Renal cortical epithelial cell (primary cell): ENCODE data around the gene CUX1. TPM values are rescaled to one million over a fixed set of nuclear protein-coding genes. Genes with fewer than 3 reads are reported as not detected.
"Not testable (repeated sequence)": the region's sequence is repeated elsewhere in the genome, so short reads cannot be mapped to it uniquely, and the experiment has no call there.

Source experiments
- DNase-seq: peaks from one replicate; pipeline ENCODE4 v3.0.0-alpha.2; 2011; ENCODE audit warnings: low read depth
- total RNA-seq: library from RNA; depleted of rRNA; stranded (reverse); fragments of >200 nt; gene quantifications from 2 replicates; pipeline ENCODE4 v1.2.3, GENCODE V29; 2014

CUX1 gene
- total RNA-seq, 1 donor from 2014 or later: 139 TPM

DNA sequence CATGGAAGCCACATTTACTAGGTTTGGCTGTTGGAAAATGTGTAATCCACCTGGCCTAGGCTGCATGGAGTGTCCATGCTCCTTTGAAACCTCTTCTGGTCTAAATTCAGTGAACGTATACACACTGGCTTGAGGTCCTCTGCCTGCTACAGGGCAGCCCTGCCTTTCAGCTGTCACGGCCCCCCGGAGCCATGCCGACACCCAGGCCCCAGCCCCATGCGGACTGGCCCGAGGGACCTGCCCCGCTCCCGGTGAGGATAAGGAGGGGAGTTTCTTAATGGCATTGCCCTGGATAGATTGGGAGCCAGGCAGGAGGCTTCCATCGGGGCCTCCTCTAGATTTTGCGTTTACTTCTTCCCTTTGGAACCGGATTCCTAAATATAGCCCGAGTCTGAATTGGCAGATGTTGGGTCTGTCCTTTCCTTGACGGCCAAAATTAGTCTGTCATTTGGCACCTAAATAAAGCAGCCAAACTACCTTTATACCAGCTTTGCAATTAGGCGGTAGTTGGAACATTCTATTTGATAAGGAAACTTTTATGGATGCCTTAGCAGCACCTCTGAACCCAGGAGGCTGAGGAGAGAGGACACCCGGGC is 397.1 kb downstream of the CUX1 start:
- no peak for DNase-seq

DNA sequence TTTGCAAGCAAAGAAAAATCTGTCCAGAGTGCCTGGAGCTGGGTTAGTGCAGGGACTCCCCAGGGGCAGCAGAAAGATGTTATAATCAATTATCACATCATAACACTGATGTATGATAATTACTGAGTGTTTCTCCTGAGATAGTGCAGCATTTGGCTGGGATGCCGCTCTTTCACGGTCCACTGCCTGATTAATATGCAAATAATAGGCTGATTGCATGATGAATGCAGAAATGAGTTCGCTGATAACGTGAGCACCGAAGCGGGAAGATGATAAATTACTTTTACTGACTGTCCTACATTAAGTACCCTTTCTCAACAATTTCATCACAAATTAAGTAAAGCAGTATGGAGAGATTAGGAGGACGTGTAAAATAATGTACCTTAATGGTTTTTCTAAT is 397.8 kb downstream of the CUX1 start:
- DNase-seq: no peak

DNA sequence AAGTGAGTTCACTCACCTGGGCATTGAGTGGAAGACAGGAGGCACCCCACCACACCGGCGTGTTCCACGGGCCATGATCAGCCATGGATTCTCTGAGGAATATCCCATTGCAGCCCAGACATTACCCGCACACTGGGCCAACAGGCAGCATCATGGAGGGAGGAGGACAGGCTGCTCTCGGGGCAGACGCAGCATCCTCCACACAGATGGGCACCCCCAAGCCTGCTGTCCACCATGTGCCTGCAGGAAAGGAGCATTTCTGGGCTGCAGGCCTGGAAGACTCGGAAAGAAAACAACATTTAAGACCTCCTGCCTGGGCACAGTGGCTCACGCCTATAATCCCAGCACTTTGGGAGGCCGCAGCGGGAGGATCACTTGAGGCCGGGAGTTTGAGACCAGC is 398.3 kb downstream of the CUX1 start:
- no peak for DNase-seq

- no peak for DNase-seq
Observed at GRCh38 chr7:102216573-102217314, 399.3 kb downstream of the CUX1 start.

GRCh38 chr7:102220229-102220850 is 402.9 kb downstream of the CUX1 start:
- no peak for DNase-seq

DNA sequence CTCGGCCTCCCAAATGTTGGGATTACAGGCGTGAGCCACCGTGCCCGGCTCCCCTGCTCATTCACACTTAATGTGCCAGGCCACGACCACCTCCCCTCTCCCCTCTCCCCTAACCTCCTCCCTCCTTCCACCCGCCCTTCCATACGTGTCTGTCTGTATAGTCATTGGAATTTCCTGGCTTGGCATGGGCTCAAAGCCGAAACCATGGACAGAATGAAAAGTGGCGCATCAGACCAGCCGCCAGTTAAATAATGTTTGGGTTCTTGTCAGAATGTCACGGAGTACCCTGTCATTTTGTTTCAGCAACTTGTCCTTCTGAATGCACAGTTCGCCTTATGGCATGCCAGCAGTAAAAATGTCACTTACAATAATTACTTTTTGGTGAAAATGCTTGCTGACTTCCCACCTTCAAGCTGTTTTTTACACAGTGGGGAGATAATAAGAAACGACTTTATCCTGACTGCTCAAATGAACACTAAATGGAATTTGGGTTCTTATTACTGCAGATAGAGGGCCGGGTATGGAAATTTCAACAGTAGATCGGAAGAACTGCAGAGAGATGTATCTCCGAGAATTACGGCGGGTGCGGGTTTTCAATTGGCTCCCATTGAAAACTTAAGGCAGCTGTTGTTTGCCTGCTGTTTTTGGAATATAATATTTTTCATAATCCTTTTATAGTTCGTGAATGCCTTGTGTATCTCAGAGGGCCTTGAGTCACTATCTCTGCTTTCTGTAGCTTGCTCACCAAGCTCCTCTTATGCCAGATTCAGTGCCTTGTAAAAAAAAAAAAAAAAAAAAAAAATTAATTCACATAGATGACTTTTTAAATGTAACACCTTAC is 403.8 kb downstream of the CUX1 start:
- DNase-seq: no peak

DNA sequence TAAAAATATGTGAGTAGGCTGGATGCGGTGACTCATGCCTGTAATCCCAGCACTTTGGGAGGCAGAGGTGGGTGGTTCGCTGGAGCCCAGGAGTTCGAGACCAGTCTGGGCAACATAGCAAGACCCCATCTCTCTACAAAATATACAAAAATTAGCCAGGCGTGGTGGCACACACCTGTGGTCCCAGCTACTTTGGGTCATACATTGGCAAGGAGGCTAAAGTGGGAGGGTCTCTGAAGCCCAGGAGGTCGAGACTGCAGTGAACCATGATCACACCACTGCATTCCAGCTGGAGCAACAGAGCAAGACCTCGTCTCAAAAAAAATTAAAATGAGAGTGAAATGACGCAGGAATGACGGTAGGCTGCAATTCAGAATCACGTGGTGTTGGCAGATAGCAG is 404.5 kb downstream of the CUX1 start:
- no peak for DNase-seq

GRCh38 chr7:102222445-102222844 is 405.0 kb downstream of the CUX1 start:
- no peak for DNase-seq

DNA sequence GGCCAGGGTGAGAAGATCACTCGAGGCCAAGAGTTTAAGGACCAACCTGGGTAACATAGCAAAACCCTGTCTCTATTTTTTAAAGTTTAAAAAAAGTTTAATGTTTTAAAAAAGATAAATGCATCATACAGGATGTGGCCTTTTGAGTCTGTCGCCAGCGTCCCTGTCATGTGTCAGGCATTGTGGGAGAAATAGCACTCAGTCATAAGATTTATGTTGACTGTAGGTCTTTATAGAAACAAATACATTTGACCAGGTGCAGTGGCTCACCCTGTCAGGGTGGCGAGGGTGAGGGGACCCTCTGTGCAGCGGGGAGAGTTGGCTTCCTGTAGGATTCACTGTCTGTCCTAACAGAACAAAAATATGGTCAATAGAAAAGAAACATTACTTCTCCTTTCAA is 405.8 kb downstream of the CUX1 start:
- DNase-seq: no peak

GRCh38 chr7:102225025-102225424 is 407.6 kb downstream of the CUX1 start:
- no peak for DNase-seq

DNA sequence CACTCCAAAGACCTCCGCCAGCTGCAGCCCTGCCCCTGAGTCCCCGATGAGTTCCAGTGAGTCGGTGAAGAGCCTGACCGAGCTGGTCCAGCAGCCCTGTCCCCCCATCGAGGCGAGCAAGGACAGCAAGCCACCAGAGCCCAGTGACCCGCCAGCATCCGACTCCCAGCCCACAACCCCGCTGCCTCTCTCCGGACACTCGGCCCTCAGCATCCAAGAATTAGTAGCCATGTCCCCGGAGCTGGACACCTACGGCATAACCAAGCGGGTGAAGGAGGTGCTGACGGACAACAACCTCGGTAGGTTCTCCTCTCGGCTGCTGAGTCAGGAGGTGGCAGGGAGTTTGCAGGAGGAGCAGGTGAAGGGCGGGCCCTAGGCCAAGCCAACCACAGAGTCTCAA is 409.9 kb downstream of the CUX1 start:
- DNase-seq: no peak

DNA sequence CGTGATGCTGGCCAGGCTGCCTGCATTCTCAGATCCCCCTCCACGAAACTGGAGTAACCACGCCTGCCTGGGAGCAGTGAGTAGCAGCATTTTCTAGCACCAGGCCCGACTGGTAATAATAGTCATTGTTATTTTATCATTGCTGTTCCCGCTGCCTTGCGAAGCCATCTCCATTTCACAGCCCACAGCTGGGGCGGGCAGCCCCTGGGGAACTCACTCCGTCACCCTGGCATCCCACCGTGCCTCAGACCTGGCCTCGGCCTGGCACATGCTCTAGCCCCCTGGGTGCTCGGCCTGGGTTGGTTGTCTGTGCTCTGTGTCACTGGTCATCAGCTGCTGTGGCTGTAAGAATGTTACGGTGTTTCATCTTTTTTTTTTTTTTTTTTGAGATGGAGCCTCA is 411.5 kb downstream of the CUX1 start:
- DNase-seq: no peak

GRCh38 chr7:102230162-102230561 is 412.7 kb downstream of the CUX1 start:
- DNase-seq: not testable (repeated sequence)

GRCh38 chr7:102230593-102230992 is 413.2 kb downstream of the CUX1 start:
- DNase-seq: no peak

- DNase-seq: no peak
Observed at GRCh38 chr7:102232611-102233286, 415.3 kb downstream of the CUX1 start.

DNA sequence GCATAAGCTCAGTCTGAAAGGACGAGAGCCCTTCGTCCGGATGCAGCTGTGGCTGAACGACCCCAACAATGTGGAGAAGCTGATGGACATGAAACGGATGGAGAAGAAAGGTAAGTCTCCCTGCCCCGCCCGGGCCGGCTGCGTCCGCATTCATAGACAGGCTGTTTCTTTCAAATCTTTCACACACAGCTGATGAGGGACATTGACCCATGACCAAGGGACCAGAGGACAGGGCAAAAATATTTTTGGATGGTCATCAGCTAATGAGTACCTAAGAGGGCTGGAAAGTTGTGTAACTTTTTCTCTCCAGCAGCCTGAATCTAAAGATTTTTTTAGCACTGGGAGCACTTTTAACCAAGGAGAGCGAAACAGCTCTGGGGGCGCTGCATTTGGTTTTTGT is 416.7 kb downstream of the CUX1 start:
- DNase-seq: no peak

DNA sequence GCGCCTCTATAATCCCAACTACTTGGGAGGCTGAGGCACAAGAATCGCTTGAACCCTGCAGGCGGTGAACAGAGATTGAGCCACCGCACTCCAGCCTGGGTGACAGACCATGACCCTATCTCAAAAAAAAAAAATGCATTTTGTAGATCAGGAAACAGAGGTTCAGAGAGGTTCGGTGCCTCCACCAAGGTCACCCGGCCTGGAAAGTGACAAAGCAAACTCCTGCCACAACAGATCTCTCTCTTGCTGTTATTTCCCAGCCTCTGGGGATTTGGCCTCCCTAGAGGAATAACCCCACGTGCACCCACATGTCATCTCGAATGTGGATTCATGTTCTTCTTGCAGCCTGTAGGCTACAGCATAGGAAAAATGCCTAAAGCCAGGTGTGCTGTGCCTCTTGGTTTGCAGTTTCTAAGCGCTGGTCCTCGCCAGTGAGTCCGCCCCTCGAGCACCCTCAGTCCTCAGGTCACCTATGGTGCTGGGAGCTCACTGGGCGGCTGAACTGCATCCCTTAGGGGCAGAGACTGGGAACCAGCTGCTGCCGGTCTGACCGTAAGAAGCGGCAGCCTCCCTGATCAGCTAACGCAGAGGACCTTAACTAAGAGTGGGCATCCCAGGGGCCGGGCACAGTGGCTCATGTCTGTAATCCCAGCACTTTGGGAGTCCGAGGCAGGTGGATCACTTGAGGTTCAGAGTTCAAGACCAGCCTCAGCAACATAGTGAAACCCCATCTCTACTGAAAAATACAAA is 417.6 kb downstream of the CUX1 start:
- DNase-seq: no peak

DNA sequence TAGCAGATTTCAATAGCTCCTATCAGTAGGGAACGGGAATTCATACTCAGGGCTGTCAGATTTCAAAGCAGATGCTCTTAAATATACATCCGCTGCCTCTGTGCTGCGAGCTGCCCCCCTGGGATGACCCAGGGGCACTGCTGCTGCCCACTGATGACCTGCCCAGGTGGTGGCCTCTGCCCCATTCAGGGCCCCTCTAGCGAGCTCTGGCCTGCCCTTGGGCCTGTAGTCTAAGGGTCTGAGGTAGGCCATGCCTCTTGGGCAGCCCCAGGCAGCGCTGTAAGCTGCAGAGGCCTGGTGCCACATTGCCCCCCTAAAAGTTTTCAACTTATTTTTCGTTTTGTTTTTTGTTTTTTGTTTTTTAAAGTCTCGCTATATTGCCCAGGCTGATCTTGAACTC is 418.7 kb downstream of the CUX1 start:
- DNase-seq: no peak

- peak; percentile 19 for DNase-seq
Observed at GRCh38 chr7:102236592-102237287, 419.3 kb downstream of the CUX1 start.

GRCh38 chr7:102239206-102239820 is 421.9 kb downstream of the CUX1 start:
- no peak for DNase-seq
